ENCODE results near the gene TGIF2. TPM values are rescaled to one million over a fixed set of nuclear protein-coding genes. Genes with fewer than 3 reads are reported as not detected.

TGIF2 gene
- total and polyA plus RNA-seq, 2 of the 13 experiments (the other 11 are each of a cell fraction or from before 2014, with no cell fraction given), result 41.3 to 53.9 TPM

DNA sequence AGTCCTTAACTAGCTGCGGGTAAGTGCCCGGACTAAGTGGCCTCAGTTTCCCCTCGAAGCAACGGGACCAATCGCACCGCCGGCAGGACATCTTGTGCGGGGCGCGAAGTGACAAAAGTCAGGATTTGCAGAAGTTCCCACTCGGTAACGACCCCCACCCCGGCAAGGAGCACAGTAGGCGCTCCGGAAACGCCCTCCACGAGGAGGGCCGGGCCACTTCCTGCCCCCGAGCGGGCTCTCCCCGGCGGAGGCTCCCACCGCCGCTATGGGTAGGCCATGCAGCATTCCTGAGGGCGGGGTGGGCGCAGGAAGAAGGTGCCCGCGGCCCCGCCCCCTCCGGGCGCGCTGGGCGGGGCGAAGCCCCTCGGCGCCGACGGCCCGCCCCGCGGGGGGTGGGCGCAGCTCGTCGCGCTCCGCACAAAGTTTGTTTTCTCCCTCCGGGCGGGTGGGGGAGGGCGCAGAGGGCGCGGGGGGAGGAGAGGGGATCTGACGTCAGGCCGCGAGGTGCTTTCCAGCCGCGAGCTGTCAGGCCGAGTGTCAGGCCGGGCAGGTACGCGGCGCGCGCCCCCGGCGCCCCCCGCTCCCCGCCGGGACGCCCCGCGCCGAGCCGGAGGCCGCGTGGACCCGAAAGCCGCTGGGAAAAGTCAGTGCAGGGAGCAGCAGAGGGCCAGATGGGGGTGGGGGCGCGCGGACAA, at the start of gene TGIF2 (continued):
- TF ChIP-seq, protein P1, sequence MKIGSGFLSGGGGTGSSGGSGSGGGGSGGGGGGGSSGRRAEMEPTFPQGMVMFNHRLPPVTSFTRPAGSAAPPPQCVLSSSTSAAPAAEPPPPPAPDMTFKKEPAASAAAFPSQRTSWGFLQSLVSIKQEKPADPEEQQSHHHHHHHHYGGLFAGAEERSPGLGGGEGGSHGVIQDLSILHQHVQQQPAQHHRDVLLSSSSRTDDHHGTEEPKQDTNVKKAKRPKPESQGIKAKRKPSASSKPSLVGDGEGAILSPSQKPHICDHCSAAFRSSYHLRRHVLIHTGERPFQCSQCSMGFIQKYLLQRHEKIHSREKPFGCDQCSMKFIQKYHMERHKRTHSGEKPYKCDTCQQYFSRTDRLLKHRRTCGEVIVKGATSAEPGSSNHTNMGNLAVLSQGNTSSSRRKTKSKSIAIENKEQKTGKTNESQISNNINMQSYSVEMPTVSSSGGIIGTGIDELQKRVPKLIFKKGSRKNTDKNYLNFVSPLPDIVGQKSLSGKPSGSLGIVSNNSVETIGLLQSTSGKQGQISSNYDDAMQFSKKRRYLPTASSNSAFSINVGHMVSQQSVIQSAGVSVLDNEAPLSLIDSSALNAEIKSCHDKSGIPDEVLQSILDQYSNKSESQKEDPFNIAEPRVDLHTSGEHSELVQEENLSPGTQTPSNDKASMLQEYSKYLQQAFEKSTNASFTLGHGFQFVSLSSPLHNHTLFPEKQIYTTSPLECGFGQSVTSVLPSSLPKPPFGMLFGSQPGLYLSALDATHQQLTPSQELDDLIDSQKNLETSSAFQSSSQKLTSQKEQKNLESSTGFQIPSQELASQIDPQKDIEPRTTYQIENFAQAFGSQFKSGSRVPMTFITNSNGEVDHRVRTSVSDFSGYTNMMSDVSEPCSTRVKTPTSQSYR (CRISPR knock-in tag; IDR thresholded peaks at IDR 0.05; ENCODE audit: borderline replicate concordance), result 0 out of 2 replicates have a peak, but pooled peaks have one; percentile 50
- TF ChIP-seq MATR3 (CRISPR knock-in tag; IDR thresholded peaks at IDR 0.05) (no peak), ZNF564 (CRISPR knock-in tag; IDR thresholded peaks at IDR 0.05) (peak; percentile 76), HDAC2 (CRISPR knock-in tag; IDR thresholded peaks at IDR 0.05) (peak; percentile 56; the same call in 1 of the 2 replicates), MED13 (CRISPR knock-in tag; IDR thresholded peaks at IDR 0.05) (peak; percentile 47; the same call in 1 of the 2 replicates), ZNF720 (CRISPR knock-in tag; IDR thresholded peaks at IDR 0.05) (no peak), ARNTL (CRISPR knock-in tag; IDR thresholded peaks at IDR 0.05) (no peak), MEIS2 (CRISPR knock-in tag; IDR thresholded peaks at IDR 0.05) (peak; percentile 53; the same call in 1 of the 2 replicates), THAP11 (CRISPR knock-in tag; IDR thresholded peaks at IDR 0.05) (peak; percentile 83), TBL1XR1 (IDR thresholded peaks at IDR 0.05; ENCODE audit: borderline replicate concordance, low read length, partially characterized antibody) (no peak), SMC3 (IDR thresholded peaks at IDR 0.05; ENCODE audit: low read length) (no peak), MEIS1 (CRISPR knock-in tag; IDR thresholded peaks at IDR 0.05; ENCODE audit: borderline replicate concordance) (peak; percentile 55; the same call in 1 of the 2 replicates), RFX3 (CRISPR knock-in tag; IDR thresholded peaks at IDR 0.05) (no peak), KLF16 (CRISPR knock-in tag; IDR thresholded peaks at IDR 0.05) (peak in 1 of 2 experiments; percentile 82; a peak in 1 of 4 replicates), PAX8 (CRISPR knock-in tag; IDR thresholded peaks at IDR 0.05; ENCODE audit: borderline replicate concordance) (no peak), RAD21 (CRISPR knock-in tag; IDR thresholded peaks at IDR 0.05) (peak; percentile 55)
- TF ChIP-seq, protein P2, sequence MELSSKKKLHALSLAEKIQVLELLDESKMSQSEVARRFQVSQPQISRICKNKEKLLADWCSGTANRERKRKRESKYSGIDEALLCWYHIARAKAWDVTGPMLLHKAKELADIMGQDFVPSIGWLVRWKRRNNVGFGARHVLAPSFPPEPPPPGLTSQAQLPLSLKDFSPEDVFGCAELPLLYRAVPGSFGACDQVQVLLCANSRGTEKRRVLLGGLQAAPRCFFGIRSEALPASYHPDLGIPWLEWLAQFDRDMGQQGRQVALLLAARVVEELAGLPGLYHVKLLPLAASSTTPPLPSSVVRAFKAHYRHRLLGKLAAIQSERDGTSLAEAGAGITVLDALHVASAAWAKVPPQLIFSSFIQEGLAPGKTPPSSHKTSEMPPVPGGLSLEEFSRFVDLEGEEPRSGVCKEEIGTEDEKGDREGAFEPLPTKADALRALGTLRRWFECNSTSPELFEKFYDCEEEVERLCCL (CRISPR knock-in tag; IDR thresholded peaks at IDR 0.05; ENCODE audit: borderline replicate concordance), result 0 out of 2 replicates have a peak, but pooled peaks have one; percentile 58
- TF ChIP-seq, protein P3, sequence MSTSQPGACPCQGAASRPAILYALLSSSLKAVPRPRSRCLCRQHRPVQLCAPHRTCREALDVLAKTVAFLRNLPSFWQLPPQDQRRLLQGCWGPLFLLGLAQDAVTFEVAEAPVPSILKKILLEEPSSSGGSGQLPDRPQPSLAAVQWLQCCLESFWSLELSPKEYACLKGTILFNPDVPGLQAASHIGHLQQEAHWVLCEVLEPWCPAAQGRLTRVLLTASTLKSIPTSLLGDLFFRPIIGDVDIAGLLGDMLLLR (CRISPR knock-in tag; IDR thresholded peaks at IDR 0.05), result no peak
- TF ChIP-seq, protein P4, sequence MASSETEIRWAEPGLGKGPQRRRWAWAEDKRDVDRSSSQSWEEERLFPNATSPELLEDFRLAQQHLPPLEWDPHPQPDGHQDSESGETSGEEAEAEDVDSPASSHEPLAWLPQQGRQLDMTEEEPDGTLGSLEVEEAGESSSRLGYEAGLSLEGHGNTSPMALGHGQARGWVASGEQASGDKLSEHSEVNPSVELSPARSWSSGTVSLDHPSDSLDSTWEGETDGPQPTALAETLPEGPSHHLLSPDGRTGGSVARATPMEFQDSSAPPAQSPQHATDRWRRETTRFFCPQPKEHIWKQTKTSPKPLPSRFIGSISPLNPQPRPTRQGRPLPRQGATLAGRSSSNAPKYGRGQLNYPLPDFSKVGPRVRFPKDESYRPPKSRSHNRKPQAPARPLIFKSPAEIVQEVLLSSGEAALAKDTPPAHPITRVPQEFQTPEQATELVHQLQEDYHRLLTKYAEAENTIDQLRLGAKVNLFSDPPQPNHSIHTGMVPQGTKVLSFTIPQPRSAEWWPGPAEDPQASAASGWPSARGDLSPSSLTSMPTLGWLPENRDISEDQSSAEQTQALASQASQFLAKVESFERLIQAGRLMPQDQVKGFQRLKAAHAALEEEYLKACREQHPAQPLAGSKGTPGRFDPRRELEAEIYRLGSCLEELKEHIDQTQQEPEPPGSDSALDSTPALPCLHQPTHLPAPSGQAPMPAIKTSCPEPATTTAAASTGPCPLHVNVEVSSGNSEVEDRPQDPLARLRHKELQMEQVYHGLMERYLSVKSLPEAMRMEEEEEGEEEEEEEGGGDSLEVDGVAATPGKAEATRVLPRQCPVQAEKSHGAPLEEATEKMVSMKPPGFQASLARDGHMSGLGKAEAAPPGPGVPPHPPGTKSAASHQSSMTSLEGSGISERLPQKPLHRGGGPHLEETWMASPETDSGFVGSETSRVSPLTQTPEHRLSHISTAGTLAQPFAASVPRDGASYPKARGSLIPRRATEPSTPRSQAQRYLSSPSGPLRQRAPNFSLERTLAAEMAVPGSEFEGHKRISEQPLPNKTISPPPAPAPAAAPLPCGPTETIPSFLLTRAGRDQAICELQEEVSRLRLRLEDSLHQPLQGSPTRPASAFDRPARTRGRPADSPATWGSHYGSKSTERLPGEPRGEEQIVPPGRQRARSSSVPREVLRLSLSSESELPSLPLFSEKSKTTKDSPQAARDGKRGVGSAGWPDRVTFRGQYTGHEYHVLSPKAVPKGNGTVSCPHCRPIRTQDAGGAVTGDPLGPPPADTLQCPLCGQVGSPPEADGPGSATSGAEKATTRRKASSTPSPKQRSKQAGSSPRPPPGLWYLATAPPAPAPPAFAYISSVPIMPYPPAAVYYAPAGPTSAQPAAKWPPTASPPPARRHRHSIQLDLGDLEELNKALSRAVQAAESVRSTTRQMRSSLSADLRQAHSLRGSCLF (CRISPR knock-in tag; IDR thresholded peaks at IDR 0.05; ENCODE audit: borderline replicate concordance), result no peak
- TF ChIP-seq, protein P5, sequence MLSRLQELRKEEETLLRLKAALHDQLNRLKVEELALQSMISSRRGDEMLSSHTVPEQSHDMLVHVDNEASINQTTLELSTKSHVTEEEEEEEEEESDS (CRISPR knock-in tag; IDR thresholded peaks at IDR 0.05; ENCODE audit: borderline replicate concordance), result no peak
